MM.1S (cell line): ENCODE results near the gene LGI1.
A peak's percentile ranks its signal among the peaks of the same experiment; 100 is the strongest.

Source experiments
- DNase-seq: peaks from one replicate; pipeline ENCODE4 v3.0.0-alpha.2; 2015
- H2AFZ ChIP-seq: fragments of 300-600 bp; sonication (generic); 2 replicates; pipeline ENCODE4 v1.6.0; 2016; ENCODE audit warnings: antibody characterized with exemption, low read length
- H3F3A ChIP-seq: fragments of 300-600 bp; sonication (generic); 2 replicates; pipeline ENCODE4 v1.6.1; 2016; ENCODE audit warnings: mild to moderate bottlenecking, antibody characterized with exemption, low read length, moderate library complexity, mixed read lengths; ENCODE audit not compliant: insufficient read depth
- H3K27ac ChIP-seq: fragments of 300-600 bp; sonication (generic); 2 replicates; pipeline ENCODE4 v1.5.1; 2016; ENCODE audit warnings: mild to moderate bottlenecking, low read length
- H3K27me3 ChIP-seq: fragments of 300-600 bp; sonication (generic); replicated peaks from 2 replicates; pipeline ENCODE4 v1.6.0; 2016; ENCODE audit warnings: low read length; ENCODE audit not compliant: insufficient read depth
- H3K36me3 ChIP-seq: fragments of 300-600 bp; sonication (generic); replicated peaks from 2 replicates; pipeline ENCODE4 v1.6.1; 2016; ENCODE audit warnings: mild to moderate bottlenecking, low read length, mixed read lengths; ENCODE audit not compliant: insufficient read depth
- H3K4me1 ChIP-seq: fragments of 300-600 bp; sonication (generic); 2 replicates; pipeline ENCODE4 v1.6.1; 2016; ENCODE audit warnings: low read length, mixed read lengths
- H3K4me2 ChIP-seq: fragments of 300-600 bp; sonication (generic); 2 replicates; pipeline ENCODE4 v1.6.0; 2016; ENCODE audit warnings: low read depth, low read length
- H3K4me3 ChIP-seq: fragments of 300-600 bp; sonication (generic); 2 replicates; pipeline ENCODE4 v1.5.1; 2016; ENCODE audit warnings: low read length, mixed read lengths
- H3K79me2 ChIP-seq: fragments of 300-600 bp; sonication (generic); 2 replicates; pipeline ENCODE4 v1.6.1; 2016; ENCODE audit warnings: mixed run types, low read length, mixed read lengths
- H3K9ac ChIP-seq: fragments of 300-600 bp; sonication (generic); 2 replicates; pipeline ENCODE4 v1.6.1; 2016; ENCODE audit warnings: low read length, mixed read lengths
- H3K9me2 ChIP-seq: fragments of 300-600 bp; sonication (generic); replicated peaks from 2 replicates; pipeline ENCODE4 v1.6.1; 2016; ENCODE audit warnings: mild to moderate bottlenecking, low read length, mixed read lengths; ENCODE audit not compliant: insufficient read depth
- H3K9me3 ChIP-seq: fragments of 300-600 bp; sonication (generic); replicated peaks from 2 replicates; pipeline ENCODE4 v1.6.1; 2016; ENCODE audit warnings: mild to moderate bottlenecking, low read length, mixed read lengths; ENCODE audit not compliant: insufficient read depth
- H4K20me1 ChIP-seq: fragments of 300-600 bp; sonication (generic); 2 replicates; pipeline ENCODE4 v1.6.1; 2016; ENCODE audit warnings: mild to moderate bottlenecking, low read length, moderate library complexity, mixed read lengths; ENCODE audit not compliant: insufficient read depth
- EZH2 ChIP-seq: fragments of 300-600 bp; sonication (generic); optimal IDR thresholded peaks from 2 replicates; pipeline ENCODE3; 2017; ENCODE audit warnings: low read depth, mild to moderate bottlenecking, antibody characterized with exemption, low read length, mixed read lengths
- EZH2phosphoT487 ChIP-seq: fragments of 300-600 bp; sonication (generic); IDR thresholded peaks from 2 replicates; pipeline ENCODE4 v1.6.1; 2018; ENCODE audit warnings: antibody characterized with exemption, low read length
- TF ChIP-seq, protein P1 (sequence below): fragments of 300-600 bp; sonication (generic); IDR thresholded peaks from 2 replicates; pipeline ENCODE4 v1.5.1; 2016; ENCODE audit warnings: antibody characterized with exemption, low read length, mixed read lengths

Gene LGI1

GRCh38 chr10:93819520-93819919 is 61.8 kb downstream of the LGI1 start:
- H3K4me1 ChIP-seq = no peaks in the 10 kb centered on the region
- H3K9me3 ChIP-seq = no peaks in the 10 kb centered on the region
- no peak overlapping the region for H3K4me2 ChIP-seq
- H3K4me3 ChIP-seq = no peak overlapping the region
- no peak overlapping the region for H2AFZ ChIP-seq
- H3K27ac ChIP-seq = no peak overlapping the region
- no peaks in the 10 kb centered on the region for H4K20me1 ChIP-seq
- no peaks in the 10 kb centered on the region for H3K27me3 ChIP-seq
- H3F3A ChIP-seq = no peaks in the 10 kb centered on the region
- no peaks in the 10 kb centered on the region for H3K9me2 ChIP-seq
- no peak for DNase-seq
- TF ChIP-seq EZH2 (no peak), EZH2phosphoT487 (no peak)
- TF ChIP-seq, protein P1, sequence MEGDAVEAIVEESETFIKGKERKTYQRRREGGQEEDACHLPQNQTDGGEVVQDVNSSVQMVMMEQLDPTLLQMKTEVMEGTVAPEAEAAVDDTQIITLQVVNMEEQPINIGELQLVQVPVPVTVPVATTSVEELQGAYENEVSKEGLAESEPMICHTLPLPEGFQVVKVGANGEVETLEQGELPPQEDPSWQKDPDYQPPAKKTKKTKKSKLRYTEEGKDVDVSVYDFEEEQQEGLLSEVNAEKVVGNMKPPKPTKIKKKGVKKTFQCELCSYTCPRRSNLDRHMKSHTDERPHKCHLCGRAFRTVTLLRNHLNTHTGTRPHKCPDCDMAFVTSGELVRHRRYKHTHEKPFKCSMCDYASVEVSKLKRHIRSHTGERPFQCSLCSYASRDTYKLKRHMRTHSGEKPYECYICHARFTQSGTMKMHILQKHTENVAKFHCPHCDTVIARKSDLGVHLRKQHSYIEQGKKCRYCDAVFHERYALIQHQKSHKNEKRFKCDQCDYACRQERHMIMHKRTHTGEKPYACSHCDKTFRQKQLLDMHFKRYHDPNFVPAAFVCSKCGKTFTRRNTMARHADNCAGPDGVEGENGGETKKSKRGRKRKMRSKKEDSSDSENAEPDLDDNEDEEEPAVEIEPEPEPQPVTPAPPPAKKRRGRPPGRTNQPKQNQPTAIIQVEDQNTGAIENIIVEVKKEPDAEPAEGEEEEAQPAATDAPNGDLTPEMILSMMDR = no peak
- no peak overlapping the region for H3K9ac ChIP-seq
- H3K36me3 ChIP-seq = no peaks in the 10 kb centered on the region
- no peaks in the 10 kb centered on the region for H3K79me2 ChIP-seq

GRCh38 chr10:93820434-93820833 is 62.7 kb downstream of the LGI1 start:
- Histone ChIP-seq H3K4me3 (no peak overlapping the region), H3K4me1 (no peaks in the 10 kb centered on the region), H2AFZ (no peak overlapping the region), H3K9me2 (no peaks in the 10 kb centered on the region), H3K9me3 (no peaks in the 10 kb centered on the region), H3K27ac (no peak overlapping the region), H4K20me1 (no peaks in the 10 kb centered on the region), H3F3A (no peaks in the 10 kb centered on the region), H3K27me3 (no peaks in the 10 kb centered on the region), H3K4me2 (no peak overlapping the region), H3K36me3 (no peaks in the 10 kb centered on the region), H3K9ac (no peak overlapping the region), H3K79me2 (no peaks in the 10 kb centered on the region)
- no peak for TF ChIP-seq EZH2phosphoT487
- TF ChIP-seq, protein P1 = no peak
- DNase-seq = no peak

GRCh38 chr10:93821051-93821772 is 63.5 kb downstream of the LGI1 start:
- H3K79me2 ChIP-seq = no peaks in the 10 kb centered on the region
- no peaks in the 10 kb centered on the region for H3K9me2 ChIP-seq
- no peaks in the 10 kb centered on the region for H3K36me3 ChIP-seq
- no peaks in the 10 kb centered on the region for H3K27me3 ChIP-seq
- no peak overlapping the region for H3K4me2 ChIP-seq
- TF ChIP-seq, protein P1 = peak; percentile 52
- no peak for TF ChIP-seq EZH2
- no peak overlapping the region for H3K27ac ChIP-seq
- no peak overlapping the region for H3K9ac ChIP-seq
- peaks cover 4% of the 10 kb centered on the region; the same call in 1 of the 2 replicates for H3K4me1 ChIP-seq
- H2AFZ ChIP-seq = no peak overlapping the region
- H3F3A ChIP-seq = 0 out of 2 replicates have a peak, but pooled peaks cover 2% of the 10 kb centered on the region
- H4K20me1 ChIP-seq = no peaks in the 10 kb centered on the region
- H3K4me3 ChIP-seq = no peak overlapping the region
- peak; percentile 32 for DNase-seq
- H3K9me3 ChIP-seq = no peaks in the 10 kb centered on the region
